ENCODE measurements around the gene COL4A3. TPM values are rescaled to one million over a fixed set of nuclear protein-coding genes. Genes with fewer than 3 reads are reported as not detected.

COL4A3 gene
- total RNA-seq, 2 donors from 2014 or later: 1.7 to 2.4 TPM

DNA sequence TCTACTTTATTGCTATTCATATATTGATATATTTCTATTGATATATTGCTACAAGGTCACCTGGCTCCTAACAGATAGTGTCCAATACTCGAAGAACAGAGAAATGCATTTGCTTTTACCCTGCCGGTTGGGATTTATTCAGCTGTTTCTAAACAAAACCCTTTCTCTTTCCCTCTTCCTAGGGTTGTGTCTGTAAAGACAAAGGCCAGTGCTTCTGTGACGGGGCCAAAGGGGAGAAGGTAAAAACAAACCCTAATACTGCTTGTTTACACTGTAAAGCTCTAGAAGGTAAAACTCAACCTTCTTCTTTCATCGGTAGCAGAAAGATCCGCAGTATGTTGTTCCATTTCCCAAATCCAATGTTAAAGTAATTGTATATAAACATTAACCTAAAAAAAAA, 73.4 kb downstream of the COL4A3 start:
- peaks cover 33% of the 10 kb centered on the region for H3K4me1 Mint-ChIP-seq

GRCh38 chr2:227238238-227239237, 74.1 kb downstream of the COL4A3 start:
- WGBS, 2 experiments (ENCODE audit: insufficient coverage in 1 of 2, insufficient read length in 1 of 2): 47 to 59% methylated on average over 5 to 8 of the region's 10 CpGs
- no peaks in the 10 kb centered on the region for H3K9me3 Mint-ChIP-seq
- H3K4me3 ChIP-seq (ENCODE audit: low read length): no peak overlapping the region
- no peak overlapping the region for H3K4me3 Mint-ChIP-seq
- no peak overlapping the region for H3K27ac Mint-ChIP-seq
- no peaks in the 10 kb centered on the region for H3K36me3 Mint-ChIP-seq (ENCODE audit: low read depth)
- no peaks in the 10 kb centered on the region for H3K36me3 ChIP-seq (ENCODE audit: control insufficient read depth, insufficient read depth, low read length)
- peak; percentile 99 for TF ChIP-seq CTCF (conservative IDR thresholded peaks at IDR 0.05)
- H3K4me1 Mint-ChIP-seq: peaks cover 33% of the 10 kb centered on the region
- H3K27me3 Mint-ChIP-seq (ENCODE audit: insufficient read depth): no peaks in the 10 kb centered on the region
- H3K27me3 ChIP-seq (ENCODE audit: control insufficient read depth, insufficient read depth, low read length, poor library complexity, severe bottlenecking): no peaks in the 10 kb centered on the region
- no peaks in the 10 kb centered on the region for H3K4me1 ChIP-seq (ENCODE audit: control insufficient read depth, insufficient read depth, low read length)
- no peak overlapping the region for H3K27ac ChIP-seq (ENCODE audit: low read depth, low read length)
- no peak overlapping the region for H3K9ac ChIP-seq (ENCODE audit: extremely low read depth, low read length, poor library complexity, severe bottlenecking)
- no peaks in the 10 kb centered on the region for H3K9me3 ChIP-seq (ENCODE audit: control insufficient read depth, low read length)
- peak; percentile 92 for DNase-seq

More for the DNA sequence above, 73.4 kb downstream of the COL4A3 start:
- no peaks in the 10 kb centered on the region for H3K27me3 Mint-ChIP-seq (ENCODE audit: insufficient read depth)
- no peak overlapping the region for H3K9ac ChIP-seq (ENCODE audit: extremely low read depth, low read length, poor library complexity, severe bottlenecking)
- H3K9me3 Mint-ChIP-seq: no peaks in the 10 kb centered on the region
- H3K27me3 ChIP-seq (ENCODE audit: control insufficient read depth, insufficient read depth, low read length, poor library complexity, severe bottlenecking): no peaks in the 10 kb centered on the region
- H3K36me3 ChIP-seq (ENCODE audit: control insufficient read depth, insufficient read depth, low read length): no peaks in the 10 kb centered on the region
- 80% methylated on average over 2 of the region's 5 CpGs; no CpG with 5 or more reads in 1 of the 2 experiments for WGBS, 2 experiments (ENCODE audit: insufficient coverage in 1 of 2, insufficient read length in 1 of 2)
- H3K4me3 ChIP-seq (ENCODE audit: low read length): no peak overlapping the region
- H3K4me3 Mint-ChIP-seq: no peak overlapping the region
- H3K27ac Mint-ChIP-seq: no peak overlapping the region
- no peak for TF ChIP-seq CTCF (conservative IDR thresholded peaks at IDR 0.05)
- H3K36me3 Mint-ChIP-seq (ENCODE audit: low read depth): no peaks in the 10 kb centered on the region
- no peak for DNase-seq
- H3K27ac ChIP-seq (ENCODE audit: low read depth, low read length): no peak overlapping the region
- no peaks in the 10 kb centered on the region for H3K4me1 ChIP-seq (ENCODE audit: control insufficient read depth, insufficient read depth, low read length)
- H3K9me3 ChIP-seq (ENCODE audit: control insufficient read depth, low read length): no peaks in the 10 kb centered on the region

GRCh38 chr2:227241005-227241404, 76.6 kb downstream of the COL4A3 start:
- no peak overlapping the region for H3K27ac Mint-ChIP-seq
- H3K4me3 Mint-ChIP-seq: no peak overlapping the region
- no peaks in the 10 kb centered on the region for H3K27me3 ChIP-seq (ENCODE audit: control insufficient read depth, insufficient read depth, low read length, poor library complexity, severe bottlenecking)
- H3K4me1 Mint-ChIP-seq: peaks cover 24% of the 10 kb centered on the region
- DNase-seq: no peak
- H3K9me3 ChIP-seq (ENCODE audit: control insufficient read depth, low read length): no peaks in the 10 kb centered on the region
- no peaks in the 10 kb centered on the region for H3K36me3 ChIP-seq (ENCODE audit: control insufficient read depth, insufficient read depth, low read length)
- TF ChIP-seq CTCF (conservative IDR thresholded peaks at IDR 0.05): no peak
- no peaks in the 10 kb centered on the region for H3K36me3 Mint-ChIP-seq (ENCODE audit: low read depth)
- no peak overlapping the region for H3K4me3 ChIP-seq (ENCODE audit: low read length)
- no peak overlapping the region for H3K9ac ChIP-seq (ENCODE audit: extremely low read depth, low read length, poor library complexity, severe bottlenecking)
- no peak overlapping the region for H3K27ac ChIP-seq (ENCODE audit: low read depth, low read length)
- no peaks in the 10 kb centered on the region for H3K27me3 Mint-ChIP-seq (ENCODE audit: insufficient read depth)
- no peaks in the 10 kb centered on the region for H3K4me1 ChIP-seq (ENCODE audit: control insufficient read depth, insufficient read depth, low read length)
- whole genome bisulfite sequencing, 2 experiments (ENCODE audit: insufficient coverage in 1 of 2, insufficient read length in 1 of 2): 62% methylated on average over 2 of the region's 2 CpGs; no CpG with 5 or more reads in 1 of the 2 experiments
- no peaks in the 10 kb centered on the region for H3K9me3 Mint-ChIP-seq
